H1 (cell line): ENCODE results near the gene SLC41A2. TPM values are rescaled to one million over a fixed set of nuclear protein-coding genes. Genes with fewer than 3 reads are reported as not detected.
"Not testable (repeated sequence)": the region's sequence is repeated elsewhere in the genome, so short reads cannot be mapped to it uniquely, and the experiment has no call there.

Source experiments
- CTCF ChIA-PET: fragments of 300-600 bp; sonication (Branson Sonifier 250); formaldehyde crosslinking; loops from one replicate; lab custom pipeline; 2021; ENCODE audit not compliant: partially characterized antibody; lab: Charles Lee
- POLR2A ChIA-PET: fragments of 300-600 bp; sonication (Branson Sonifier 250); formaldehyde crosslinking; loops from one replicate; lab custom pipeline; 2021; ENCODE audit warnings: inconsistent platforms; ENCODE audit not compliant: partially characterized antibody; lab: Charles Lee
- DNase-seq, 2 experiments: peaks; one replicate each; pipeline versions ENCODE4 v3.0.0 to v3.0.0-alpha.2; 2010 to 2022; ENCODE audit warnings: low spot score in 2 of 2, low read depth in 1 of 2, mixed read lengths in 1 of 2
- FAIRE-seq: peaks from 2 replicates; lab custom pipeline; 2011; peaks lifted over from hg19 to GRCh38; lab: Jason Lieb, UNC
- H2AFZ ChIP-seq: 2 replicates; pipeline ENCODE4 v1.8.1; 2012; ENCODE audit warnings: low read length, inconsistent platforms
- H2AK5ac ChIP-seq: 2 replicates; pipeline ENCODE4 v1.6.1; 2013; ENCODE audit warnings: low read depth, low read length
- H2BK120ac ChIP-seq: replicated peaks from 2 replicates; pipeline ENCODE3; 2013; ENCODE audit warnings: low read depth, low read length, inconsistent platforms
- H2BK12ac ChIP-seq: 2 replicates; pipeline ENCODE4 v1.6.1; 2013; ENCODE audit warnings: low read depth, low read length
- H2BK15ac ChIP-seq: 2 replicates; pipeline ENCODE4 v1.6.1; 2013; ENCODE audit warnings: low read length
- H2BK20ac ChIP-seq: 2 replicates; pipeline ENCODE4 v1.6.1; 2013; ENCODE audit warnings: low read length
- H2BK5ac ChIP-seq: 2 replicates; pipeline ENCODE4 v1.6.1; 2013; ENCODE audit warnings: low read depth, low read length
- H3K14ac ChIP-seq: 2 replicates; pipeline ENCODE4 v1.6.1; 2013; ENCODE audit warnings: inconsistent platforms; ENCODE audit not compliant: insufficient read length
- H3K18ac ChIP-seq: 2 replicates; pipeline ENCODE4 v1.6.1; 2013; ENCODE audit warnings: low read length; ENCODE audit errors: extremely low read depth
- H3K23ac ChIP-seq: 2 replicates; pipeline ENCODE4 v1.6.1; 2013; ENCODE audit warnings: inconsistent platforms; ENCODE audit not compliant: insufficient read length
- H3K23me2 ChIP-seq: 2 replicates; pipeline ENCODE4 v1.6.1; 2013; ENCODE audit warnings: low read depth, low read length
- H3K27ac ChIP-seq: 2 replicates; pipeline ENCODE4 v1.6.1; 2011; ENCODE audit warnings: low read depth, low read length, inconsistent platforms
- H3K27me3 ChIP-seq, 4 experiments: replicated peaks in 1 of 4; 1 replicate in 1 of 4; 2 replicates in 3 of 4; pipeline versions ENCODE4 v1.6.1 to v1.8.1; 2011 to 2013; ENCODE audit warnings: low read length in 3 of 4, mild to moderate bottlenecking in 3 of 4, inconsistent platforms in 2 of 4, mixed read lengths in 2 of 4, moderate library complexity in 1 of 4; ENCODE audit not compliant: control insufficient read depth in 3 of 4, insufficient read depth in 3 of 4; ENCODE audit errors: extremely low read depth in 1 of 4
- H3K36me3 ChIP-seq, 4 experiments: 2 replicates each; pipeline versions ENCODE4 v1.6.1 to v1.8.1; 2011 to 2013; ENCODE audit warnings: mild to moderate bottlenecking in 4 of 4, low read length in 3 of 4, moderate library complexity in 2 of 4, control low read depth in 1 of 4, inconsistent platforms in 1 of 4; ENCODE audit not compliant: insufficient read depth in 4 of 4, control insufficient read depth in 2 of 4
- H3K4ac ChIP-seq: replicated peaks from 2 replicates; pipeline ENCODE3; 2013; ENCODE audit warnings: low read length, low read depth, mixed read lengths, inconsistent platforms; ENCODE audit not compliant: insufficient read length
- H3K4me1 ChIP-seq, 4 experiments: replicated peaks in 1 of 4; 1 replicate in 1 of 4; 2 replicates in 3 of 4; pipeline versions ENCODE4 v1.6.1 to v1.8.1; 2011 to 2013; ENCODE audit warnings: low read length in 3 of 4, inconsistent platforms in 2 of 4, mixed read lengths in 1 of 4; ENCODE audit not compliant: insufficient read depth in 4 of 4, control insufficient read depth in 3 of 4
- H3K4me2 ChIP-seq, 2 experiments: 2 replicates each; pipeline versions ENCODE4 v1.6.1 to v1.8.1; 2011 to 2013; ENCODE audit warnings: low read depth in 2 of 2, low read length in 2 of 2, control low read depth in 1 of 2, inconsistent platforms in 1 of 2, mild to moderate bottlenecking in 1 of 2; ENCODE audit not compliant: insufficient read depth in 1 of 2
- H3K4me3 ChIP-seq, 4 experiments: fragments of 200-600, 300-600 bp in 1 of 4; sonication (generic), shearing (Covaris generic), sonication (Bioruptor Twin) in 1 of 4; 2 replicates each; pipeline versions ENCODE4 v1.5.1 to v1.8.1; 2011 to 2016; ENCODE audit warnings: low read length in 4 of 4, low read depth in 3 of 4, control low read depth in 2 of 4, inconsistent platforms in 2 of 4, mild to moderate bottlenecking in 2 of 4, mixed read lengths in 1 of 4, moderate library complexity in 1 of 4; ENCODE audit not compliant: insufficient read depth in 2 of 4; ENCODE audit errors: extremely low read depth in 1 of 4
- H3K56ac ChIP-seq: replicated peaks from 2 replicates; pipeline ENCODE3; 2013; ENCODE audit warnings: low read depth, mild to moderate bottlenecking, mixed read lengths, low read length, inconsistent platforms; ENCODE audit not compliant: insufficient read length
- H3K79me1 ChIP-seq: 2 replicates; pipeline ENCODE4 v1.6.1; 2013; ENCODE audit warnings: low read depth, low read length, control low read depth
- H3K79me2 ChIP-seq, 2 experiments: 2 replicates each; pipeline versions ENCODE4 v1.6.1 to v1.8.1; 2012 to 2013; ENCODE audit warnings: low read length in 2 of 2, mild to moderate bottlenecking in 2 of 2, inconsistent platforms in 1 of 2; ENCODE audit not compliant: insufficient read depth in 2 of 2, control insufficient read depth in 1 of 2
- H3K9ac ChIP-seq, 4 experiments: replicated peaks in 1 of 4; 1 replicate in 1 of 4; 2 replicates in 3 of 4; pipeline versions ENCODE4 v1.6.1 to v1.8.1; 2011 to 2013; ENCODE audit warnings: low read depth in 3 of 4, low read length in 3 of 4, control low read depth in 2 of 4, mild to moderate bottlenecking in 2 of 4, moderate library complexity in 2 of 4, inconsistent platforms in 1 of 4; ENCODE audit errors: extremely low read depth in 1 of 4
- H3K9me3 ChIP-seq, 2 experiments: 2 replicates each; pipeline versions ENCODE4 v1.6.1 to v1.8.1; 2012 to 2013; ENCODE audit warnings: mild to moderate bottlenecking in 2 of 2, moderate library complexity in 2 of 2, control low read depth in 1 of 2, inconsistent platforms in 1 of 2, low read depth in 1 of 2, low read length in 1 of 2, mixed read lengths in 1 of 2; ENCODE audit not compliant: insufficient read depth in 2 of 2
- H4K20me1 ChIP-seq, 2 experiments: replicated peaks in 1 of 2; 2 replicates each; pipeline versions ENCODE3 to v1.8.1; 2011 to 2013; ENCODE audit warnings: inconsistent platforms in 2 of 2, low read length in 2 of 2, mild to moderate bottlenecking in 1 of 2; ENCODE audit not compliant: insufficient read depth in 2 of 2, control insufficient read depth in 1 of 2
- H4K5ac ChIP-seq: 2 replicates; pipeline ENCODE4 v1.6.1; 2013; ENCODE audit warnings: low read length, low read depth, mixed read lengths, inconsistent platforms; ENCODE audit not compliant: insufficient read length
- H4K8ac ChIP-seq: 2 replicates; pipeline ENCODE4 v1.8.0; 2013; ENCODE audit warnings: mild to moderate bottlenecking, moderate library complexity, low read length, inconsistent platforms; ENCODE audit not compliant: insufficient read depth; ENCODE audit errors: extremely low read depth
- H4K91ac ChIP-seq: replicated peaks from 2 replicates; pipeline ENCODE3; 2013; ENCODE audit warnings: low read length, mixed read lengths, inconsistent platforms; ENCODE audit not compliant: insufficient read length
- WGBS, 2 experiments: shearing (Covaris generic) in 1 of 2; methylation state at CpG; one replicate each; pipeline versions ENCODE4 v1.1.6 to v1.1.7; 2013 to 2015; ENCODE audit warnings: low lambda C conversion rate in 2 of 2, mixed read lengths in 2 of 2, inconsistent platforms in 1 of 2, low coverage in 1 of 2, missing lambda C conversion rate in 1 of 2; ENCODE audit not compliant: insufficient replicate concordance in 2 of 2, insufficient coverage in 1 of 2, insufficient read length in 1 of 2; ENCODE audit errors: extremely low coverage in 1 of 2, missing lambda C conversion rate in 1 of 2; 5-methylcytosine and 5-hydroxymethylcytosine counted together
- polyA plus RNA-seq, 7 experiments: library from polyadenylated mRNA; depleted of rRNA in 3 of 7; stranded (reverse) in 5 of 7; unstranded in 2 of 7; fragments of >200 nt in 5 of 7; fragments of 200-250 nt in 2 of 7; gene quantifications; 1 replicate in 5 of 7; 2 replicates in 1 of 7; 4 replicates in 1 of 7; pipeline versions ENCODE4 v1.2.1 to v1.2.3, GENCODE V29; 2011 to 2013; ENCODE audit warnings: missing spikeins in 2 of 7, mixed read lengths in 2 of 7
- total RNA-seq: library from RNA; stranded (reverse); fragmentation: NEBNext Ultra II Directional; extraction: Animal tissue kit (Norgen Biotek cat#: 25700); gene quantifications from 2 replicates; pipeline ENCODE4 v1.2.1, GENCODE V29; 2021

SLC41A2 gene
- total and polyA plus RNA-seq, 2 of the 8 experiments (the other 6 are each of a cell fraction or from before 2014, with no cell fraction given): 0.79 to 3.0 TPM

- CTCF ChIA-PET: interaction anchor here (0.7 kb wide), 1 partner anchor 26 kb away, joined by 3 read pairs; no protein-coding TSS in a partner anchor
- H3K4me1 ChIP-seq, H3K79me2 ChIP-seq, H3K27me3 ChIP-seq, H3K4ac ChIP-seq, H3K79me1 ChIP-seq, H3K14ac ChIP-seq, H2AFZ ChIP-seq, H4K5ac ChIP-seq, H2BK120ac ChIP-seq, H4K91ac ChIP-seq, H3K4me3 ChIP-seq, POLR2A ChIA-PET, H4K8ac ChIP-seq, H3K23me2 ChIP-seq, H3K23ac ChIP-seq, H2BK15ac ChIP-seq, H3K56ac ChIP-seq, H3K9me3 ChIP-seq, H2AK5ac ChIP-seq, FAIRE-seq, H2BK5ac ChIP-seq, H2BK12ac ChIP-seq, DNase-seq, H3K4me2 ChIP-seq, H4K20me1 ChIP-seq, H3K18ac ChIP-seq, H2BK20ac ChIP-seq, H3K9ac ChIP-seq, H3K27ac ChIP-seq, H3K36me3 ChIP-seq: not testable (repeated sequence)
- WGBS, 2 experiments: 90% methylated on average over 4 of the region's 4 CpGs; no CpG with 5 or more reads in 1 of the 2 experiments
Measured at GRCh38 chr12:104948716-104949115, 9.4 kb downstream of the SLC41A2 start.
